ENCODE data around the gene BCOR. TPM values are rescaled to one million over a fixed set of nuclear protein-coding genes. Genes with fewer than 3 reads are reported as not detected.

The BCOR gene
- total and polyA plus RNA-seq, 2 of the 13 experiments (the other 11 are each of a cell fraction or from before 2014, with no cell fraction given) = 14.3 to 15.2 TPM

DNA sequence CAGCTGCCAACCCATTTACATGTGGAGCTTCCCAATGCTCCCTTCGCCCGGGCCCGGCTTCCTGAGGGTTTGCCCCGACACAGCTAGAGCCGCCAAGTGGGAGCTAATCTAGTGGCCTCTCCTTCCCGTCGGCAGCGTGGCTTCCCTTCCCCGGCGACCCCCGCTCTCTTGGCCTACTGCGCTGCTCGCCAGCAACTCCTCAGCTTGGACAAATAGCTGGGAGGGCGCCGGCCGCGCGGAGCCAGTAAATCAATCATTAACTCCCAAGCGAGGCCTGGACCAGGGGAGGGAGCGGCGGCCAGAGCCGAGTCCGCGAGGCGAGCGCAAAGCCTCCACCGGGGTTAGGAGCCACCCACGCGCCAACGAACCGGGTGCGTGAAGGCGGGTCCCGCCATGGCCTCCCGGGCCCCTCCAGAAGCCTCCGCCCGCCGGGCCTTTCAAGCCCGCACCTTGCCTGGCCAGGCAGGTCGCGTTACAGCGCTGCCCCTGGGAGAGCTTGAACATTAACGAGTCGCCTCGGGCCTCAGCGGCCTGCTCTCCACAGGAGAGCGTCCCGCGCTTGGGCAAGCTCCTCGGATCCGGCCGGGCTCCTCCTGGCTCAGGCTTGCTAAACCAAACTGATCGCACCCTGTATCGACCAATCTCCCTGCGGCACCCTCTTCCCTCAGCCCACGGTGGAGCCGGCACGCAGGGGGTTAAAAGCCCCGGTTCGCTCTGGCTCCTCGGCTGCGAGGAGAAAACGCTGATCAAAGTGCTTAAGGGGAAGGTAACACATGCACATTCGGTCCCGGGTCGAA is 10.6 kb upstream of the BCOR start (continued):
- TF ChIP-seq, protein P1, sequence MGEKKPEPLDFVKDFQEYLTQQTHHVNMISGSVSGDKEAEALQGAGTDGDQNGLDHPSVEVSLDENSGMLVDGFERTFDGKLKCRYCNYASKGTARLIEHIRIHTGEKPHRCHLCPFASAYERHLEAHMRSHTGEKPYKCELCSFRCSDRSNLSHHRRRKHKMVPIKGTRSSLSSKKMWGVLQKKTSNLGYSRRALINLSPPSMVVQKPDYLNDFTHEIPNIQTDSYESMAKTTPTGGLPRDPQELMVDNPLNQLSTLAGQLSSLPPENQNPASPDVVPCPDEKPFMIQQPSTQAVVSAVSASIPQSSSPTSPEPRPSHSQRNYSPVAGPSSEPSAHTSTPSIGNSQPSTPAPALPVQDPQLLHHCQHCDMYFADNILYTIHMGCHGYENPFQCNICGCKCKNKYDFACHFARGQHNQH (CRISPR knock-in tag; IDR thresholded peaks at IDR 0.05) = no peak
- TF ChIP-seq ZNF562 (CRISPR knock-in tag; IDR thresholded peaks at IDR 0.05; ENCODE audit: borderline replicate concordance) (no peak), ZNF329 (CRISPR knock-in tag; IDR thresholded peaks at IDR 0.05; ENCODE audit: low read depth) (no peak), POLR2G (IDR thresholded peaks at IDR 0.05; ENCODE audit: low read depth, low read length) (peak; percentile 76), SP1 (IDR thresholded peaks at IDR 0.05) (no peak), SP1 (CRISPR knock-in tag; IDR thresholded peaks at IDR 0.05) (no peak), NFIB (CRISPR knock-in tag; IDR thresholded peaks at IDR 0.05; ENCODE audit: borderline replicate concordance) (no peak), HES4 (CRISPR knock-in tag; IDR thresholded peaks at IDR 0.05; ENCODE audit: borderline replicate concordance) (peak; percentile 46; the same call in 1 of the 2 replicates), ZNF569 (CRISPR knock-in tag; IDR thresholded peaks at IDR 0.05; ENCODE audit: borderline replicate concordance) (no peak), HHEX (CRISPR knock-in tag; IDR thresholded peaks at IDR 0.05) (no peak), ZNF296 (CRISPR knock-in tag; conservative IDR thresholded peaks at IDR 0.05) (no peak), PAX8 (CRISPR knock-in tag; IDR thresholded peaks at IDR 0.05; ENCODE audit: borderline replicate concordance) (no peak)
- TF ChIP-seq, protein P2, sequence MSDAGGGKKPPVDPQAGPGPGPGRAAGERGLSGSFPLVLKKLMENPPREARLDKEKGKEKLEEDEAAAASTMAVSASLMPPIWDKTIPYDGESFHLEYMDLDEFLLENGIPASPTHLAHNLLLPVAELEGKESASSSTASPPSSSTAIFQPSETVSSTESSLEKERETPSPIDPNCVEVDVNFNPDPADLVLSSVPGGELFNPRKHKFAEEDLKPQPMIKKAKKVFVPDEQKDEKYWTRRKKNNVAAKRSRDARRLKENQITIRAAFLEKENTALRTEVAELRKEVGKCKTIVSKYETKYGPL (CRISPR knock-in tag; IDR thresholded peaks at IDR 0.05) = no peak
- TF ChIP-seq, protein P3, sequence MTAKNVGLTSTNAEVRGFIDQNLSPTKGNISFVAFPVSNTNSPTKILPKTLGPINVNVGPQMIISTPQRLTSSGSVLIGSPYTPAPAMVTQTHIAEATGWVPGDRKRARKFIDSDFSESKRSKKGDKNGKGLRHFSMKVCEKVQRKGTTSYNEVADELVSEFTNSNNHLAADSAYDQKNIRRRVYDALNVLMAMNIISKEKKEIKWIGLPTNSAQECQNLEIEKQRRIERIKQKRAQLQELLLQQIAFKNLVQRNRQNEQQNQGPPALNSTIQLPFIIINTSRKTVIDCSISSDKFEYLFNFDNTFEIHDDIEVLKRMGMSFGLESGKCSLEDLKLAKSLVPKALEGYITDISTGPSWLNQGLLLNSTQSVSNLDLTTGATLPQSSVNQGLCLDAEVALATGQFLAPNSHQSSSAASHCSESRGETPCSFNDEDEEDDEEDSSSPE (CRISPR knock-in tag; IDR thresholded peaks at IDR 0.05) = peak; percentile 31
- TF ChIP-seq, protein P4, sequence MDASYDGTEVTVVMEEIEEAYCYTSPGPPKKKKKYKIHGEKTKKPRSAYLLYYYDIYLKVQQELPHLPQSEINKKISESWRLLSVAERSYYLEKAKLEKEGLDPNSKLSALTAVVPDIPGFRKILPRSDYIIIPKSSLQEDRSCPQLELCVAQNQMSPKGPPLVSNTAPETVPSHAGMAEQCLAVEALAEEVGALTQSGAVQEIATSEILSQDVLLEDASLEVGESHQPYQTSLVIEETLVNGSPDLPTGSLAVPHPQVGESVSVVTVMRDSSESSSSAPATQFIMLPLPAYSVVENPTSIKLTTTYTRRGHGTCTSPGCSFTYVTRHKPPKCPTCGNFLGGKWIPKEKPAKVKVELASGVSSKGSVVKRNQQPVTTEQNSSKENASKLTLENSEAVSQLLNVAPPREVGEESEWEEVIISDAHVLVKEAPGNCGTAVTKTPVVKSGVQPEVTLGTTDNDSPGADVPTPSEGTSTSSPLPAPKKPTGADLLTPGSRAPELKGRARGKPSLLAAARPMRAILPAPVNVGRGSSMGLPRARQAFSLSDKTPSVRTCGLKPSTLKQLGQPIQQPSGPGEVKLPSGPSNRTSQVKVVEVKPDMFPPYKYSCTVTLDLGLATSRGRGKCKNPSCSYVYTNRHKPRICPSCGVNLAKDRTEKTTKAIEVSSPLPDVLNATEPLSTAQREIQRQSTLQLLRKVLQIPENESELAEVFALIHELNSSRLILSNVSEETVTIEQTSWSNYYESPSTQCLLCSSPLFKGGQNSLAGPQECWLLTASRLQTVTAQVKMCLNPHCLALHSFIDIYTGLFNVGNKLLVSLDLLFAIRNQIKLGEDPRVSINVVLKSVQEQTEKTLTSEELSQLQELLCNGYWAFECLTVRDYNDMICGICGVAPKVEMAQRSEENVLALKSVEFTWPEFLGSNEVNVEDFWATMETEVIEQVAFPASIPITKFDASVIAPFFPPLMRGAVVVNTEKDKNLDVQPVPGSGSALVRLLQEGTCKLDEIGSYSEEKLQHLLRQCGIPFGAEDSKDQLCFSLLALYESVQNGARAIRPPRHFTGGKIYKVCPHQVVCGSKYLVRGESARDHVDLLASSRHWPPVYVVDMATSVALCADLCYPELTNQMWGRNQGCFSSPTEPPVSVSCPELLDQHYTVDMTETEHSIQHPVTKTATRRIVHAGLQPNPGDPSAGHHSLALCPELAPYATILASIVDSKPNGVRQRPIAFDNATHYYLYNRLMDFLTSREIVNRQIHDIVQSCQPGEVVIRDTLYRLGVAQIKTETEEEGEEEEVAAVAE (CRISPR knock-in tag; IDR thresholded peaks at IDR 0.05; ENCODE audit: borderline replicate concordance) = no peak
